GM12875 (cell line): ENCODE measurements around the gene PSMD1.

Source experiments
- H3K4me3 ChIP-seq: one replicate; pipeline ENCODE4 v1.5.1; 2011; ENCODE audit warnings: low read depth, low read length, control low read depth
- CTCF ChIP-seq: IDR thresholded peaks from 2 replicates; pipeline ENCODE4 v1.5.1; 2011; ENCODE audit warnings: low read depth, mild to moderate bottlenecking, control low read depth, inconsistent platforms, low read length, moderate library complexity, borderline replicate concordance; ENCODE audit not compliant: insufficient read depth

Gene PSMD1

GRCh38 chr2:231028889-231029288, 27.8 kb upstream of the PSMD1 start:
- TF ChIP-seq CTCF, result no peak
- H3K4me3 ChIP-seq, result no peak overlapping the region

DNA sequence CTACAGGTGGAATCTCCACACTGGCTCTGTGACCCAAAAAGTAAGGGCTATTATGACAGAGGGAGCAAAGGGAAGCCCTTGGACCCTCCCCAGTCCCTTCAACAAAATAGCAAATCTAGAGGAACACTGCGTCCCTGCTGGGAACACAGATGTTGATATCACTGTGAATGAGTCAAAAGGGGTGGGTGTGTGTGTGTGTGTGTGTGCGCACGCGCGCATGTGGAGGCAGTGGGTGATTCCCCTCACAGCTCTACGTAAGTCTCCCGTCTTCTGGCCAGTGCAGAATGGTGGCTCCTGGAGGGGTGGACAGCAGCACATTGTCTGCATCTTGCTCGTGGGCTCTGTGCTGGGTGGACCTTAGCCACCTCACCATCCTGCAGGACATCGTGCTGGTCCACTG, 27.1 kb upstream of the PSMD1 start:
- H3K4me3 ChIP-seq, result no peak overlapping the region
- TF ChIP-seq CTCF, result no peak

DNA sequence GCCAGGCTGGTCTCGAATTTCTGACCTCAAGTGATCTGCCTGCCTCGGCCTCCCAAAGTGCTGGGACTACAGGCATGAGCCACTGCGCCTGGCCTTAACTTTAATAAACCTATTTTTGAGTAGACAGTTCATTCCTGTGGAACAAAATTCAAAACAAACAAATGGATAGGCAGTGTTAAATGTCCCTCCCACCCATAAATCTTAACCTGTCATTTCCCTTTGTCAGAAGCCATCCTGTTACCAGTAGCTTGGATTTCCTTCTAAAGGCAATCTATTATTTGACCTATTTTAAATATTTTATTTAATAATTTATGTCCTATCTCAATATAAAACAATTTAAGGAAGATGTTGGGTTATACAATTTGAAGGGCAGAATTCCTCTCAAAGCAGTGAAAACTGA, 25.9 kb upstream of the PSMD1 start:
- H3K4me3 ChIP-seq, result no peak overlapping the region
- TF ChIP-seq CTCF, result no peak

DNA sequence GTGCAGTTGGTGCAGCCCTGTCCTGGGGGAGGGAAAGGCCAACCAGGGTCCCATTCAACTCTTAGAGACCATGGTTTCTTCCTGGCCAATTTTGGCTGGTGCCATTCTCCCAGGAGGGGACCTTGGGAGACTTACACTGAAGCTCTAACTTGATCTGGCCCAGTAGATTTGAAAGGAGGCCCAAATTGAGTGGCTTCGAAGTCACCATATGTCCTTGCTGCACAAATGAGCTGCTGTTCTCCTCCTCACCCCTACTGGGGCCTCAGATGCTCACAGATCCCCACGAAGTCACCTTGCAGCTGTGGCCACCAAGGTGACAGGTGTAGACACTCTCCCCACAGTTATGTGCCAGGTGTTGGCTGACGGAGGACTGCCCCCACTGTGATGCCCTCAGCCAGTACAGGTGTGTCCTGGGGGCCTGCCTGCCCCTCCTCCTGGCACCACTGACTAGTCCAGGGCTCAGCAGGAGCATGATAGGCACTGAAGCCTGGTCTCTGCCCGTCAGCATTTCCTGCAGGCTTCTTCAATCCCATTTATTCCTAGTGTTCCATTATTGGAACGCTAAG, 24.0 kb upstream of the PSMD1 start:
- TF ChIP-seq CTCF, result no peak
- no peak overlapping the region for H3K4me3 ChIP-seq

DNA sequence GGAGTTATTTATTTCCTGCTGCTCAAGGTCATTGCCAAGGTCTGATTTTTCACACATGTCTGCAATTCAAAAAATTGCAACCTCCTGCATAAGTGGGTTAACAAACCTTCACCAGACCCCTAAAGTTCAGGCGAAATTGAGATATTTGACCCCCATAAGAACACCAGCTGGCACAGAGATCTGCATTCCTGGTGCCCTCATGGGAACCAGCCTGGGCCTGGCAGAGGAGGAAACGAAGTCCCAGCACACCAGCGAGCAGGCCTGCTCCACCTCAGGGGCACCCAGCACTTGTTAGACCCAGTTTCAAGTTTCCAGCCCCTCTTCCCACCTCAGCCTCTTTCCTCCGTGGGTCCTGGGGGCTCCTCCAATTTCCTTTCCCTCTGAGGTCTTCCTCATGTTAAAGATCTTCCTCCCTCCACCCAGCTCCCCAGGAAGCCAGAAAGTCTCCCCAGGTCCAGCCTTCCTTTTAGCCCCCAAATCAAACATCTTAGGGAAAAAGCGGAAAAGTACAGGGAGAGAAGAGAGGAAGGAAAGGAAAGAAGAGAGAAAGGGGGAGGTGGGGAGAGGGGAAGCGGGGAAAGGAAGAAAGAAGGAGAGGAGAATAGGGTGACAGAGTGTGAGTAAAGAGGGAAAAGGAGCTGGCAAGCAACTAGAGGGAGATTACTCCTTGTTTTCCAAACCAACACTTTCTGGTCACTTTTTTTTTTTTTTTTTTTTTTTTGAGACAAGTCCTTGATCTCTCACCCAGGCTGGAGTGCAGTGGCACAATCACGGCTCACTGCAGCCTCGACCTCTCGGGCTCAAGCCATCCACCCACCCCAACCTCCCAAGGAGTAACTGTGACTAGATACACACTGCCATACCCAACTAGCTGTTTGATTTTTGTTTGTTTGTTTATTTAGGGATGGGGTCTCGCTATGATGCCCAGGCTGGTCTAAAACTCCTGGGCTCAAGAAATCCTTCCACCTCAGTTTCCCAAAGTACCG, 23.2 kb upstream of the PSMD1 start:
- no peak overlapping the region for H3K4me3 ChIP-seq
- no peak for TF ChIP-seq CTCF

- no peak overlapping the region for H3K4me3 ChIP-seq
- no peak for TF ChIP-seq CTCF
Measured at GRCh38 chr2:231034291-231034882, 22.3 kb upstream of the PSMD1 start.
